Suprapubic skin (tissue), 4 donors: ENCODE results near the gene SPC25.

Experiments
- EP300 ChIP-seq: sonication (generic); formaldehyde crosslinking; IDR thresholded peaks from one replicate; pipeline ENCODE4 v1.6.1; 2017; ENCODE audit warnings: antibody characterized with exemption
- POLR2A ChIP-seq, 2 donors: fragments of 450-650 bp; IDR thresholded peaks; one replicate each; pipeline ENCODE4 v1.6.1; 2017; ENCODE audit warnings: antibody characterized with exemption in 2 of 2, mild to moderate bottlenecking in 2 of 2, moderate library complexity in 2 of 2
- POLR2AphosphoS5 ChIP-seq, 3 donors: sonication (generic); formaldehyde crosslinking; IDR thresholded peaks; one replicate each; pipeline ENCODE4 v1.6.1; 2017; ENCODE audit warnings: antibody characterized with exemption in 3 of 3
- TF ChIP-seq, protein P1 (sequence below), 2 donors: fragments of 200-600 bp in 1 of 2; fragments of 450-650 bp in 1 of 2; sonication (generic) in 1 of 2; IDR thresholded peaks; one replicate each; pipeline ENCODE4 v1.5.1; 2016 to 2019; ENCODE audit warnings: antibody characterized with exemption in 2 of 2, mild to moderate bottlenecking in 1 of 2, moderate library complexity in 1 of 2

DNA sequence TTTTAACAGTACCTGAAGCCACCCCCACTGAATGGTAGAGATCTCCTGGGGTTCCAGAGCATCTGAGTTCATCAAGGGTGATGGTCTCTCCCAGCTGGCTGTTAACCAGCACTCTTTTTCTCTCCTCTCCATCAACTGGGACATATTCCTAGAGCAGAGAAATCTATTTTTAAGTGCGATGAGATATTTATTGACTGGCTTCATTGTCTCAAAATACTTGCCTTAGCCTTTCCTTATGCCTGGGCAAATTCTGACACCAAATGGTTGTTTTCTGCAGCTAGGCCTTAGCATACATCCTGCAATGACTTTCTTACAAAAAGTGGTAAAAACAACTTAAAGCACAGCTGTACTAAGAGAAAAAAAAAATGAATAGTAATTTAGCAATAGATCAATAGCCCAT is 68.2 kb downstream of the SPC25 start:
- no peak for TF ChIP-seq EP300
- TF ChIP-seq, protein P1, sequence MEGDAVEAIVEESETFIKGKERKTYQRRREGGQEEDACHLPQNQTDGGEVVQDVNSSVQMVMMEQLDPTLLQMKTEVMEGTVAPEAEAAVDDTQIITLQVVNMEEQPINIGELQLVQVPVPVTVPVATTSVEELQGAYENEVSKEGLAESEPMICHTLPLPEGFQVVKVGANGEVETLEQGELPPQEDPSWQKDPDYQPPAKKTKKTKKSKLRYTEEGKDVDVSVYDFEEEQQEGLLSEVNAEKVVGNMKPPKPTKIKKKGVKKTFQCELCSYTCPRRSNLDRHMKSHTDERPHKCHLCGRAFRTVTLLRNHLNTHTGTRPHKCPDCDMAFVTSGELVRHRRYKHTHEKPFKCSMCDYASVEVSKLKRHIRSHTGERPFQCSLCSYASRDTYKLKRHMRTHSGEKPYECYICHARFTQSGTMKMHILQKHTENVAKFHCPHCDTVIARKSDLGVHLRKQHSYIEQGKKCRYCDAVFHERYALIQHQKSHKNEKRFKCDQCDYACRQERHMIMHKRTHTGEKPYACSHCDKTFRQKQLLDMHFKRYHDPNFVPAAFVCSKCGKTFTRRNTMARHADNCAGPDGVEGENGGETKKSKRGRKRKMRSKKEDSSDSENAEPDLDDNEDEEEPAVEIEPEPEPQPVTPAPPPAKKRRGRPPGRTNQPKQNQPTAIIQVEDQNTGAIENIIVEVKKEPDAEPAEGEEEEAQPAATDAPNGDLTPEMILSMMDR (IDR thresholded peaks at IDR 0.05), result no peak
- no peak for TF ChIP-seq POLR2A (IDR thresholded peaks at IDR 0.05)
- no peak for TF ChIP-seq POLR2AphosphoS5 (IDR thresholded peaks at IDR 0.05)
